NK-92 treated with Interleukin-12 subunit alpha and Interleukin-12 subunit beta, amount 100 ng/mL, for 24 hours (cell line): ENCODE results near the gene MARCHF6.
A peak's percentile ranks its signal among the peaks of the same experiment; 100 is the strongest.
"Not testable (repeated sequence)": the region's sequence is repeated elsewhere in the genome, so short reads cannot be mapped to it uniquely, and the experiment has no call there.

ENCODE experiments used
- DNase-seq: peaks from one replicate; lab custom pipeline; 2025; lab: John Stamatoyannopoulos, UW

The MARCHF6 gene

GRCh38 chr5:10376544-10376943 is 23.0 kb downstream of the MARCHF6 start:
- DNase-seq: no peak

DNA sequence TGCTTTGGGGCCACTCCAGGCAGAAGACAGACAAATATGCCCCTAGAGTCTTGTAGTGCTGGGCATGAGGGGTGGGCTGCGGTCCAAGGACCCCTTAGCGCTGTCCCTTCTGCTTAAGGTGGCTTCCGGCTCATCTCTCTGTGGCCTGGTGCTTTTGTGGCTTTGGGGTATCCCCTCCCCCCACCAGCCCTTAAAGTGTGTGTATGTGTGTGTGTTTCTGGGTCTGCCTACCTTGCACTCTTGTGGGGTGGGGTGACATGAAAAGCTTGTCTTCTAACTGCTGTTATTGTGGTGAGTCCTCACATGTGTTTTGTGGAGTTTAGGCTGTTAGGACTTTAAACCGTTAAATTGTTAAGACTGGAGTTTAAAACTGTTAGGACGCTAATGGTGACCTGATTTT is 23.6 kb downstream of the MARCHF6 start:
- no peak for DNase-seq

- DNase-seq: no peak
Measured at GRCh38 chr5:10381803-10382202, 28.3 kb downstream of the MARCHF6 start.

GRCh38 chr5:10384483-10384882 is 31.0 kb downstream of the MARCHF6 start:
- no peak for DNase-seq

GRCh38 chr5:10387690-10388089 is 34.2 kb downstream of the MARCHF6 start:
- peak; percentile 3 for DNase-seq

DNA sequence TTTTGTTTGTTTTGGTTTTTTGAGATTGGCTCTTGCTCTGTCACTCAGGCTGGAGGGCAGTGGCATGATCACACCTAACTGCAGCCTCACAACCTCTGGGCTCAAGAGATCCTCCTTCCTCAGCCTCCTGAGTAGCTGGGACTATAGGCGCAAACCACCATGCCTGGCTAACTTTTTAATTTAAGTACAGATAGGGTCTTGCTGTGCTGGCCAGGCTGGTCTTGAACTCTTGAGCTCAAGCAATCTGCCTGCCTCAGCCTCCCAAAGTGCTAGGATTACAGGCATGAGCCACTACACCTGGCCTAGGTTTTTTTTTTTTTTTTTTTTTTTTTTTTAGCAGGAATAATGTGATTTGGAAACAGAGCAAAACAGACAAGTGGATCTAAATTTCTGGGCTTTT is 37.6 kb downstream of the MARCHF6 start:
- no peak for DNase-seq

DNA sequence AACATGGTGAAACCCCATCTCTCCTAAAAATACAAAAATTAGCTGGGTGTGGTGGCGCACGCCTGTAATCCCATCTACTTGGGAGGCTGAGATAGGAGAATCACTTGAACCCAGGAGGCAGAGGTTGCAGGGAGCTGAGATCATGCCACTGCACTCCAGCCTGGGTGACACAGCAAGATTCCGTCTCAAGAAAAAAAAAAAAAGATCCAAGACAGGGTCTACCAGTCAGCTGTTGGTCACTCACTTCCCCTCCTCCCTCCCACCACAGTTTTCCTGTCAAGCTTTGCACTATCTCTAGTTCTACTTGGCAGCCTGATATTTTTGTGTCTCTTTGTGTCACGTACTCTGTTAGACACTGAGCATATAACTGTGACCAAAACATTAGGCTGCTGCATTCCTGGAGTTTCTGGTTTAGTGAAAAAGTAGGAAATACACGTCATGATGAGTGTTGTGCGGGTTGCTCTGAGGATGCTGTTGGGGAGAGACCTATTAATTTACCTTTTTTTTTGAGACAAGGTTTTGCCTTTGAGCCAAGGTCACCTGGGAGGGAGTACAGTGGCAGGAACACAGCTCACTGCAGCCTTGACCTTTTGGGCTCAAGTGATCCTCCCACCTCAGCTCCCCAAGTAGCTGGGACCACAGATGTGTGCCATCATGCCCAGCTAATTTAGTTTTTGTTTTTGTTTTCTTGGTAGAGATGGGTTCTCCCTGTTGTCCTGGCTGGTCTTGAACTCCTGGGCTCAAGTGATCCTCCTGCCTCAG is 39.3 kb downstream of the MARCHF6 start:
- not testable (repeated sequence) for DNase-seq

DNA sequence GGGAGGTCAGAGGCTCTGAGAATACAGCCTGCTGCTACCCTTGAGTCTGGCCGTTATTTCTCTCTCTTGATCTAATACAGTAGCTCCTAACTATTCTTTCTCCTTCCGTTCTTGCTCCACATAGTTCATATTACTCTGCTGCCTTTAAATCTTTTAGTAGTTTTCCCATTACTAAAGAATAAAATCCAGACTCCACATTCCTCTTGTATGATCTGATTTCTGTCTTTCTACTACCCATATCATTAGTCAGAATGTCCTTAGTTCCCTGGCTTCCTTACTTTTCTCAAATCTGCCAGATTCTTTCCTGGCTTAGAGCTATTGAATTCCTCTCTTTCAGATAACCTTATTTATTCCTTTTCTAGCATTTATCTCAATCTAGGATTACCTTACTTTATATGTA is 40.0 kb downstream of the MARCHF6 start:
- DNase-seq: no peak

- DNase-seq: no peak
Measured at GRCh38 chr5:10396552-10396951, 43.1 kb downstream of the MARCHF6 start.

GRCh38 chr5:10399839-10400238 is 46.3 kb downstream of the MARCHF6 start:
- no peak for DNase-seq

- no peak for DNase-seq
Measured at GRCh38 chr5:10400411-10400810, 46.9 kb downstream of the MARCHF6 start.

DNA sequence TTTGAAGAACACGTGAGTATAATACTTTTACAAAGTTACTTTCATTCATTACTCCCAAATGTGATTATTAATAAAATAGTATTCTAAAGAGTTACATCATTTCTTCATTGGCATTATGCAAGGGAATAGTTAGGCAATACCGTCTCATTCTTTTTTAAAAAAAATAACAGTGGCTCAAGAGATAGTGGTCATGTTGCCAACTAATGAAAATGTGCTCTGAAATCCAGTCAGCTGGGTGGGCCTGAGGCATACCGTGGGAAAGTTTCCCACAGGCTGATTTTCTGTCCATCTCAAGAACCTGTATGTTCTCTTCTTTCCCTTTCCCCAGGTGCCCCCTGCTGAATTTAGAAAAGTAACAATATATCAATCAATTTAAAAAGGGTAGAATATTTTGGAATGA is 47.3 kb downstream of the MARCHF6 start:
- no peak for DNase-seq

- no peak for DNase-seq
Measured at GRCh38 chr5:10401498-10401897, 48.0 kb downstream of the MARCHF6 start.
